ENCODE results near the gene NEMF.
"Not testable (repeated sequence)": the region's sequence is repeated elsewhere in the genome, so short reads cannot be mapped to it uniquely, and the experiment has no call there.

The NEMF gene

DNA sequence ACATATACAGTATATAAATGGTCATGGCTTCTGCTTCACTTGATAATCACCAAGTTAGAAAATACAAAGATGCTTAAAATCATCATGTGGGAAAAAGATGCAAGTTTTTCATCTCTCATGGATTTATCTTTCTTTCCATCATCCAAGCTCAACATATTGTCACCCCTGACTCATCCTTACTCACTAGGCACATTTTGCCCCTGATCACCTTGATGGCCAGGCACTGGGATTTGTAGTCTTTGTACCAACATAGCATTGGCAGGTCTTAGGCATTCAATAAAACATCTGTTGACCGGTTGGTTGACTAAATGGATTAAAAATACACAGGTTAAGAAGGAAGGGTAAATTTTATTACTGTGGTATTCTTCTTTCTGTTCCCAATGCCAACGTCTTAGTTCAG is 56.6 kb downstream of the NEMF start:
- DNase-seq, result no peak

DNA sequence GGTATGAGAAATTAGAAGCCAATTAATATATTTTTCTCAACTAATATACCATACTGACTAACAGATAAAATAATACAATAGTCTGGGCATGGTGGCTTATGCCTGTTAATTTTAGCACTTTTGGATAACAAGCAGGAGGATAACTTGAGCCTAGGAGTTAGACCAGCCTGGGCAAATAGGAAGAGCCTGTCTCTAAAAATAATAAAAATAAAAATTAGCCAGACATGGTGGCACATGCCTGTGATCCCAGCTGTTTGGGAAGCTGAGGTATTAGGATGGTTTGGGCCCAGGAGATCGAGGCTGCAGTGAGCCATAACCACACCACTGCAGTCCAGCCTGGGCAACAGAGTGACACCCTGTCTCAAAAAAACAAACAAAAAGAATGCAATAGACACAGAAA is 60.0 kb downstream of the NEMF start:
- no peak for DNase-seq

DNA sequence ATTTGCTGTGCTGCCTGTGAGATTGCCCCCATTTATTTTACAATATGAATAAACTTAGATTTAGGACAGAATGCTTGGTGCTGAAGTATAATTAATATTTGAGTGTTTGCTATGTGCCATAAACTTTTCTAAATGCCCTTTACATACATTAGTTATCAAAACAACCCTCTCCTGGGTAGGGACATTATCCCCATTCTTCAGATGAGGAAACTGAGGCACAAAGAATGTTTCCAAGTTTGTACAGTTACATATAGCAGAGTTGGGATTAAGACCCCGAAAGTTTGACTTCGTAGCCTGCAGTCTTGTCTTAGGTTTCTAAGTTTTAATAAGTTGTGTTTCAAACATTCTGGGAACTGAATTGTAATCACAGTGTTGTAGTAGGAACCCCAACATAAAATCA is 66.3 kb downstream of the NEMF start:
- no peak for DNase-seq

DNA sequence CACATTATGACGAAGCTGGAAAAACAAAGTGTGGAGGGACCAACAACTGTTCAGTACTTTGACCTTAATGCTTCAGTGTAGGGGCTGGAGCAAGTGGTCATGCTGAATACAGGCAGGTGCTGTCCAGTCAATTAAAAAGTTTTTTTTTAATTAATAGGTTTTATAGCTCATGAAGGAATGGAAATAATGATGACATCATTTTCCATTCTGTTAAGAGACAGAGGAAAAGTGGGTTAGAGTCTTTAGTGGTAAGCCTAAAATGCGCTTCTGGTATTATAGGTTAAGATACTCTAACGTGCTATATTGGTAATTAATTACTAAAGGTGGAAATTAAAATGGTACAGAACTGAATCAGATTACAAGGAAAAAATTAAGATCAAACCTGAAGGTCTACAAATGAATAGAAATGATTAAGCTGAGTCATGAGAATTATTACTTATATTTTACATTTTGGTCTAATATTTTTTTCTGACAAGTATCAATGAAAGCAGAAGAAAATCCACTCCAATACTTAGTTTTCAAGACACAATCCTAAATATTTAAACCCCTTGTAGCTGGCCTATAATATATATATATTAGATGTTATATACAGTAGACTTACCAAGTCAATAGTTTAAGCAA is 69.1 kb downstream of the NEMF start:
- DNase-seq, result no peak

DNA sequence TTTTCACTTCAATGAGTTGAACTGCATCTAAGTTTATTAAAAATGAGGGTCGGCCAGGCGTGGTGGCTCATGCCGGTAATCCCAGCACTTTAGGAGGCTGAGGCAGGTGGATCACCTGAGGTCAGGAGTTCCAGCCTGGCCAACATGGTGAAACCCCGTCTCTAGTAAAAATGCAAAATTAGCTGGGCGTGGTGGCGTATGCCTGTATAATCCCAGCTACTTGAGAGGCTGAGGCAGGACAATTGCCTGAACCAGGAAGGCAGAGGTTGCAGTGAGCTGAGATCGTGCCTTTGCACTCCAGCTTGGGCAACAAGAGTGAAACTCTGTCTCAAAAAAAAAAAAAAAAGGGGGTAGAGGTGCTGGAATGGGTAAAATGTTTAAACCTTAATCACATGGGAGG is 71.5 kb downstream of the NEMF start:
- not testable (repeated sequence) for DNase-seq

DNA sequence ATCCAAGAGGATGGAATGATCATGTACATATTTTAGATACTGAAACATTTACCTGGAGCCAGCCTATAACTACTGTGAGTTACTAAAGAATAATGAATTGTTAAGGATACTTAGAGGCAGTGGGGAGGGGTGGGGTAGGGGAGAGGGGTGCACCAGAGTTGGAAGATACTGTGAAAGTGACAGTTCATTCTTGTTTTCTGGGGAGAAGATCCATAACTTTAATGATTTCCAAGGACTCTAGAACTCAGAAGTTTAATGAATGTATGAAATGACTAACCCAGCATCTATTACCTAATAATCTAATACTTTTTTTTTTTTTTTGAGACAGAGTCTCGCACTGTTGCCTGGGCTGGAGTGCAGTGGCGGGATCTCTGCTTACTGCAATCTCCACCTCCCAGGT is 74.2 kb downstream of the NEMF start:
- DNase-seq, result no peak

DNA sequence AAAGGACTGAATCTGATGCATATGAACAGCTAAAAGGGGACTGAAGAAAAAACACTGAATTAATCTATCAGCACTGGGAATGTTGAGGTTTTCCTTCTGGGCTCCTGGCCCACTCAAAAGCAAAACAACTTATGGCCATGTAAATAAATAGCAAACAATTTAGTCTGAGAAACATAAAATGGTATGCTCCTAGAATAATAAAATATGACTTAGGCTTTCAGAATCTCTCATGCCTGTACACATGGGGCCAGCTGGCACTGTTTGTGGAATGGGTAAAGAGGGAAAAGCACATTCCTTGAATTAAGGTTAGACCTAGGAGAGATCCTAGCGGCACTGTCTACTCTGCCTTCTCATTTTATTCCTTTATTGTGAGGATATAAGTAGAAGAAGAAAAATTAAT is 78.5 kb downstream of the NEMF start:
- DNase-seq, result no peak

DNA sequence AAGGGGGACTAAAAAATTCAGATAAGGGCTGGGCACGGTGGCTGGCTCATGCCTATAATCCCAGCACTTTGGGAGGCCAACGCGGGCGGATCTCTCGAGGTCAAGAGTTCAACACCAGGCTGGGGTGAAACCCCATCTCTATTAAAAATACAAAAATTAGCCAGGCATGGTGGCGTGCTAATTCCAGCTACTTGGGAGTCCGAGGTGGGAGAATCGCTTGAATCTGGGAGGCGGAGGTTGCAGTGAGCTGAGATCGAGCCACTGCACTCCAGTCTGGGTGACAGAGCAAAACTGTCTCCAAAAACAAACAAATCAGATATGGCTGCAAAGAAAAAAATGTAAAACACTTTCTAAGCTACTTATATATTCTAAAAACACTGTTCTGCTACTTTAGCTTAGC is 80.9 kb downstream of the NEMF start:
- DNase-seq, result not testable (repeated sequence)

DNA sequence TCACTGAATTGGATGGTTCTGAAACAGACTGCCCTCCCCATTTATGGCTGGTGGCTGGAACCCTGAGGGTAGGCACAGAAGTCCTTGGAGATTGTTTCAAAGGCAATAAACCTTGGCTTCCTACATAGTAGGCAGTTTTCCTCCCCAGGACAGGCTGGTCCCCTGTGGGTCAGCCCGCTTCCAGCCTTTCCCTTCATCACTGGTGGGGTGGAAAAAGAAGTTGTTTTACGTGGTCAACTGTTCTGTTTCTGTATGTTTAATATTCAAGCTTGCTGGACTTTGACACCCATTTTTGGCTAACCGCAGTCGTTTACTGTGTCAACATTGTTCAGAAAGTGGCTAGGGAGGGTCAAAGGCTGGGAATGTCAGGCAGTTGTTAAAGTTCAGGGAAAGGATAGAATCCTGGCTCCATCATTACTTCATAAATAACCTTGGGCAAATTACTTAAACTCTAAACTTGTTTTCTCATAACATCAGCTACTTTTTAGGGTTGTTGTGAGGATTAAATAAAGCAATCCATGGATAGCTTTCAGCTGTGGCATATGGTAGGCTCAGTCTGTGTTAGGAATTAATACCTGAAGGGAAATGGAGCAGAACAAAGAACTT is 82.3 kb downstream of the NEMF start:
- DNase-seq, result no peak

DNA sequence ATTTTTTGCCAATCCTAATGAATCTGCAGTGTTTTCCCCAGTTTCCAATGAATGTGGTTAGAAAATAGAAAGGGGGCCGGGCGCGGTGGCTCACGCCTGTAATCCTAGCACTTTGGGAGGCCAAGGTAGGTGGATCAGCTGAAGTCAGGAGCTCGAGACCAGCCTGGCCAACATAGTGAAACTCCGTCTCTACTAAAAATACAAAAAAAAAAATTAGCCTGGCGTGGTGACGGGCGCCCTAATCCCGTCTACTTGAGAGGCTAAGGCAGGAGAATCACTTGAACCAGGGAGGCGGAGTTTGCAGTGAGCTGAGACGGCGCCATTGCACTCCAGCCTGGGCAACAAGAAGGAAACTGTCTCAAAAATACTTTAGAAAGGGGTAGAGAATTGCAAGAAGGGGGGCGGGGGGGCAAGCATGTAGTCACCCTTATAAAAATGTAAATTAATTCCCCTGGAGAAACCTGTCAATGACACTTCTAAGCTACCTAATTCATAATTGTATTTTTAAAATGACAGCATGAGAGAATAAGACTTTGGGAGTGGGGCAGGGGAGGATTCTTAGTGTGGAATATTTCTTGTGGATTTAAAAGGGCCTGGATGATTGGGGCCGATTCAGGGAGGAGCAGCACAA is 82.9 kb downstream of the NEMF start:
- no peak for DNase-seq

DNA sequence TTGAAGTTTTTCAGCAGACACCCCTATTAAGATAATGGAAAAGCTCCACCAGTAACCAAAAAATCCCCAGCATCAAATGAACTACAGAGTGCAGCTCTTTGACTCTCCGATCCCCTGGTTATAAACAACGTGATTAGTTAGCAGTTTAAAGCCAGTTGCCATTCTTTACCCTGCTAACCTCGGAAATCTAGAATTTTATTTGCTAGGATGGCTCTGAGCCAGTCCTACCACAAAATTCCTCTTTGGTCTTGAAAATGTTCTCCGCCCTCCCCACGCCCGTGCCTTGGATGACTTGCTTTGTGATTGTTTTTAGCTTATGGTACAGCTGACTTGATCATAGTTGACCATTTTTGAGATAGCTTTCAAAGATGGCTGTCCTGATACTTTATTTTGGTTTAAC is 83.4 kb downstream of the NEMF start:
- DNase-seq, result no peak

DNA sequence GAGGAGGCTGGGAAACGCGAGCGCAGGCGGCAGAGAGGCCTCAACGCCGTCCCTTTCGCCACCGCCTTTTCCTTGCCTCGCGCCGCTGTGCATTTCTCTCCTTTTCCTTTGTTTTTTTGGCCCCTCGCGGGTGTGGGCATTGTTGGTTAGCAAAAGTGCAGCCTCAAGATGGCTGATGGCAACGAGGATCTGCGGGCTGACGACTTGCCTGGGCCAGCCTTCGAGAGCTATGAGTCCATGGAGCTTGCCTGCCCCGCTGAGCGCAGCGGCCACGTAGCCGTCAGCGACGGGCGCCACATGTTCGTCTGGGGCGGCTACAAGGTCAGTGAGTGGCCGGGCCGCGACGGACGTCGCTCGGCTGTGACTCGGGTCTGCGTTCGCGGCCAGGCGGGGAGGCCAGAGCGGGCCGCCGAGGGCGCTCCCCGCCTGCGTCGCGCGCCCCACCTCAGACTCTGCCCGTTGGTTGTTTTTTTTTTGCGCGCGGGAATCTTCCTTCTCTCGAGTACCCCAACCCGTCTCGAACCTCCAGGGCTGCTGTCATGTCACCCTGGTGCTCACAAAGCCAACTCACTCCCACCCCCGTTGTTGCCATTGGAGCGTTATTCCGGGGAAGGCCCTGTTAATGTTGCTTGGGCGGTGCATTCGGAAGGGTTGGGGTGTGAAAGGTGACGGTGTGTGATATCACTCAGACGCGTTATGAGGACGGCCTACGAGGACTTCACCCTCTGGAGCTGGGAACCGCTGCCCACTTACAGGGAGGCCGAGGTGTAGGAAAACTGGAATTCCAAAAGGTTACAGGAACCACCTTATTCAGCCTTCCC is 84.1 kb downstream of the NEMF start:
- peak; percentile 16 to 37 for DNase-seq

DNA sequence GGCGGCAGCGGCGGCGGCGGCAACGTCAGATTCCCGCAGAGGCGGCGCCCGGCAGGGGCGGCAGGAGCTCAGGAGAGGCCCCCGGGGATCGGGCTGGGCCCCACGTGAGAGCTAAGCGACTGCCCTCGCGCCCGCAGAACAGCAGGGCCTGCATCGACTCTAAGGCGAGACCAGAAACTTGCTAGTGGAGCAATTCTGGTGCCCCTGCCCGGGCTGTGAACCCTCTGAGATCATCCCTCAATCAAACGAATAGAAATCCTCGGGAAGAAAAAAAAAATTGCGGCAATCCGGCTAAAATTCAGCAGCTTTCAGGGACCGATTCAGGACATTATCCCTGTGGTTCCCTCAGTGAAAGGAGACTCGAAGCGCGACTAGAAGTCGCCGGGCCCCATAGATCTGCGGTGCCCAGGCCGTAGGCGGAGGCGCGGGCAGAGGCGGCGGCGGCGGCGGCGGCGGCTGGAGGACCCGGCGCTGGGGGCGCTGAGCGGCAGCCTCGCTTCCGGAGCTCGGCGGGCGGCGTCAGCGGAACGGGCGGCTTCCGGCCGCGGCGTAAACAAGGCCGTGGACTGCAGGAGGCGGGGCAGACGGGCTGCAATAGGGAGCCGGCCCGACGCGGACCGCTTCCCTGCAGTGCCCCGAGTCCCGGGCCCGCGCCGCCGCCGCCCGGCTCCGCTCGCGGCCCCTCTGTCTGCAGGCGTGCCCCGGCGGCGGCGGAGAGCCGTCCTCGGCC is 84.9 kb downstream of the NEMF start, which contains the start of gene KLHDC2:
Gene KLHDC2 (plus strand): TSS at position 583 of the 730 bp plus-strand sequence. CDS start 316 bp downstream, outside the sequence.
- DNase-seq, result peak; percentile 64 to 87

DNA sequence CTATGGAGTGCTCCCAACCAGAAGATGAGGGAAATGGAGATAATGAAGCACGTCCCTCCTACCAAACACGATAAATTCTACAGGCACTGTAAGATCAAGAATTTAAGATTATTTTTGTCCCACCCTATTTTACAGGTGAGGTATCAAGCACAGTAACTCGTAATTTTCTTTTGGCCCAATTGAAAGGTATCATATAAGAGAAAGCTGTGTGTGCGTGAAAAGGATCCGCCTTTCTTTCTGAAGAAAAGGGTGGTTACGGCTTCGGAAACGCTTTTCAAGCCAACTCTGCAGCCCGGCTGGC is 85.4 kb downstream of the NEMF start:
- DNase-seq, result no peak

DNA sequence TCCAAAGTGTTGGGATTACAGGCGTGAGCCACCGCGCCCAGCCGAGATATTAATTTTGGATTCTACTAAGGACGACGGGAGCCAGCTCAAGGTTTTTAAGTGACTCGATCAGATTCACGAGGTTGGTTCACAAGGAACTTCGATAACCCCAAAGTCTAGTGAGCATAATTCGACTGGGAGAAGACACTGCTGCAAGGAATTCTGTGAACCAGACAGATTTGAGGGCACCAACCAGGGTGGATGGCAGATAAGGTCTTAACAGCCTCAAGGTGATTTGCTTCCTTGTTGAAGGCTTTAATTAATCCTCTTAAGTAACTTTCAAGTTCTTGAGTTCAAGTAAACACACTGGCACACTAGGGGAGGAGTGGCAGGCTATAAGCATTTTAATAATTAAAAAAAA is 85.7 kb downstream of the NEMF start:
- no peak for DNase-seq

DNA sequence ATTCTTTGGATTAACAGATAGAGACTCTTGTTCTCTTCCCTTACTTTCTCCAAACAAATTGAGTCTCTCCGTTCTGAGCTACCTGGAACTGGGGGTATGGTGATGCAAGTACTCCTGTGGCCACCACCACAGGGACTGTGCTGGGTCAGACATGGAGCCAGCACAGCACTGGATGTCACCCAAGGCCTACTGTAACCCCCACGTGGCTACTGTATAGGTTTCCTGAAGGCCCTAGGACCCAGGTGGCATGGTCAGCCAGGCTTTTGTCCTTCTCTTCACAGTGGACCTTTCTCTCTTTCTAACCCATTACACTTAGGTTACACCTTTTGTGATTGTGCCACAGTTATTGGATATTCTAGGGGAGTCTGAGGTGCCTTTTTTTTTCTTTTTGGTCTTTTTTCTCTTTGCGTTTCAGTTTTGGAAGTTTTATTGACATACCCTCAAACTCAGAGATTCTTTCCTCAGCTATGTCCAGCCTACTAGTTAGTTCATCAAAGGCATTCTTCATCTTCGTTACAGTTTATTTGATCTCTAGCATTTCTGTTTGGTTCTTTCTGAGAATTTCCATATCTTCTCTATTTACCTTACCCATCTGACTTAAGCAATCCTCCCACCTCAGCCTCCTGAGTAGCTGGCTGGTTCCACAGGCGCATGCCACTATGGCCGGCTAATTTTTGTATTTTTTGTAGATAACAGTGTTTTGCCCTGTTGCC is 90.6 kb downstream of the NEMF start:
- DNase-seq, result no peak

DNA sequence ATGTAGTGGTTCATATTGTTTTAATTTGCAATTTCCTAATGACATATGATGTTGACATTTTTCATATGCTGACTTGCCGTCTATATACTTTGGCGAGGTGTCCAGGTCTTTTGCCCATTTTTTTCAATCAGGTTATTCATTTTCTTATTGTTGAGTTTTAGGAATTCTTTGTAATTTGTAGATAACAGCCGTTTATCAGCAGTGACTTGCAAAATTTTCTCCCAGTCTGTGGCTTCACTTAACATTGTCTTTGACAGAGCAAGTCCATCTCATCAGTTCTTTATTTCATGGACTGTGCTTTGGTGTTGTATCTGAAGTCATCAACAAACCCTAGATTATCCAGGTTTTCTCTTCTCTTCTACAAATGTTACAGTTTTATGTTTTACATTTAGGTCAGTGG is 97.2 kb downstream of the NEMF start:
- no peak for DNase-seq

DNA sequence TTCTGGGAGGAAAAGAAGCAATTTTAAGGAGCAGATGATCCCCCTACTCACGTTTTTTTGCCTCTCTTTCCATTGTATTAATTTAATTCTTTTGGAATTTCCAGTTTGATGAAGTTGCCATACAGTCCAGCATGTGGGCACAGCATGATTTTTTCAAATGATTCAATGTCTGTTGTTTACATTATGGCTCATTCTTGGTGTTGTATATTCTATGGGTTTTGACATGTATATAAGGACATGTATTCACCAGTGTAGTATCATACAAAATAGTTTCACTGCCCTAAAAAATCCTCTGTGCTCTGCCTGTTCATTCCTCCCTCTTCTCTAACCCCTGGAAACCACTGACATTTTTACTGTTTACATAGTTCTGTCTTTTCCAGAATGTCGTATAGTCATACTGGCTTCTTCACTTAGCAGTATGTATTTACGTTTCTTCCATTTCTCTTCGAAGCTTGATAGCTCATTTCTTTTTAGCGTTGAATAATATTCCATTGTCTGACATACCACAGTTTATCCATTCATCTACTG is 98.0 kb downstream of the NEMF start:
- DNase-seq, result no peak

DNA sequence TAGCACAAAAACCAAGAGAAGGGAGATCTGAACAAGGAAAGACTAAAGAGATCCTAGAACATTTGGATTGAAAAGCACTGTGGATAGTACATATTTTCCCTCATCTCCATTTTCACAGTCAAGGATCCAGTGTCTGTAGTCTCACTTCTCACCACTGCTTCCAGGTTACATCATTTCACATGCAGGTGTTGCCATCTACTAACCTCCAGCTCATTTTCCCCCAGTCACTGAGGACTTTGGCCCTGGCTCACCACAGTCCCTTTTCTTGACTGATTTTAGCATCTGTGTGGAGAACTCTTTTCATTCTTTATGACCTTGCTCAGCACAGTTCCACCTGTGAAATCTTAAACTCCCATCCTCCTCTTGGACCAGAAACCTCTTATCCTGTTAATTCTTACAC is 106.1 kb downstream of the NEMF start:
- DNase-seq, result not testable (repeated sequence)

DNA sequence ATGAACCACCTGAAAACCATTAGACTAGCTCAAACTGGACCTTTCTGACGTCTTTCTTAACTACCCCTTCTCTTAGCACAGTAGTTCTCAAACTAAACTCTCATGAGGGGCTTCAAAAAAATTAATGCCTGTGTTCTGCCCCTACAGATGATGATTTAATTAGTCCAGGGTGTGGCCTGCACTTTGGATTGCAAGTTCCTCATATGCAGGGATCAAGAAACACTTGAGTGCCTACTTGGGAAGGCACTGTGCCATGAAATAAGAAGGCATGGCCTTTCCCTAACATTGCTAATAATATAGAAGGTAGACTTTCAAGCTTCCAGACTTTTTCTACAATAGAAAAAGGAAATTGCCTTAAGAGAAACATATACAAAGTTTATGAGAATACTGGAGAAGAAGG is 107.4 kb downstream of the NEMF start:
- no peak for DNase-seq

DNA sequence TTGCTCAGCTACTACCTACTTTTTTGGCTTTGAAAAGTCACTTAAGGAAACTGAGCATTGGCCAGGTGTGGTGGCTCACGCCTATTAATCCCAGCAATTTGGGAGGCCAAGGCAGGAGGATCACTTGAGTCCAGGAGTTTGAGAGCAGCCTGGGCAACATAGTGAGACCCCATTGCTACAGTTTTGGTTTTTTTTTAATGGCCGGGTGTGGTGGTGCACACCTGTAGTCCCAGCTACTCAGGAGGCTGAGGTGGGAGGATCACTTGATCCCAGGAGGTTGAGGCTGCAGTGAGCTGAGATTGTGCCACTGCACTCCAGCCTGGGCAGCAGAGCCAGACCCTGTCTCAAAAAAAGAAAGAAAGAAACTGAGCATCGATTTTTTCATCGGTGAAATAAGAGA is 116.9 kb downstream of the NEMF start:
- DNase-seq, result not testable (repeated sequence)

DNA sequence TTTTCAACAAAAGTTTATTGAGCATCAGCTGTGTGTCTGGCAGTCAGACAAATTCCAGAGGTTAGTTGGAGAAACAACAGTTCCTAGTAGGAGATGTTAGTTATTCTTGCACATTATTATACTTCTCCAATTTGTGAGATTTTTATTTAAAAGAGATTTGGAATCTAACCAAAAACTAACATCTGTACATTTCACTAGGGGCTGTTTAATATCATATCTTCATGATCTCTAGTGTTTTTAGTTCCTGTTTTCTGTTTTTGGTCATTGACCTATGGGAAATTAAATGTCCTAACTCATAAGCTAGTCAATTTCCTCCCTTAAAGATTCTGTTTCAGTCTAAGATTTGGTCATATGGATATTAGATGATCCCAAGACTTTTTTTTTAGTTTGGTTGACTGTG is 118.8 kb downstream of the NEMF start:
- DNase-seq, result no peak

Measured in SHP77 (cell line).